Endothelial cell of umbilical vein (primary cell): ENCODE results near the gene CAMTA1.

Experiments used
- EZH2 ChIP-seq: IDR thresholded peaks from 2 replicates; pipeline ENCODE4 v1.6.1; 2012; ENCODE audit warnings: borderline replicate concordance, low read depth, mild to moderate bottlenecking, moderate library complexity, low read length, inconsistent platforms; ENCODE audit not compliant: severe bottlenecking
- FOS ChIP-seq: IDR thresholded peaks from 2 replicates; pipeline ENCODE4 v1.6.1; 2011; ENCODE audit warnings: mild to moderate bottlenecking, low read length, moderate library complexity, borderline replicate concordance; ENCODE audit not compliant: insufficient read depth
- GATA2 ChIP-seq: IDR thresholded peaks from 2 replicates; pipeline ENCODE4 v1.7.0; 2011; ENCODE audit warnings: low read depth, mild to moderate bottlenecking, moderate library complexity, mixed read lengths, low read length; ENCODE audit not compliant: insufficient read length, insufficient read depth
- JUN ChIP-seq: IDR thresholded peaks from 2 replicates; pipeline ENCODE4 v1.6.1; 2011; ENCODE audit warnings: borderline replicate concordance, low read depth; ENCODE audit not compliant: insufficient read length, insufficient read depth
- MYC ChIP-seq: IDR thresholded peaks from one replicate; pipeline ENCODE4 v1.6.1; 2011; ENCODE audit warnings: mild to moderate bottlenecking, low read depth, low read length
- POLR2A ChIP-seq: IDR thresholded peaks from 2 replicates; pipeline ENCODE4 v1.6.1; 2012; ENCODE audit warnings: low read depth, mild to moderate bottlenecking, control low read depth, low read length
- POLR2AphosphoS5 ChIP-seq: IDR thresholded peaks from 2 replicates; pipeline ENCODE4 v1.6.1; 2012; ENCODE audit warnings: low read depth, mild to moderate bottlenecking, control low read depth, low read length, moderate library complexity; ENCODE audit not compliant: insufficient read depth
- TF ChIP-seq, protein P1 (sequence below), 2 donors: IDR thresholded peaks; 1 replicate in 1 of 2; 2 replicates in 1 of 2; pipeline ENCODE4 v1.5.1; 2011; ENCODE audit warnings: low read length in 2 of 2, mild to moderate bottlenecking in 2 of 2, moderate library complexity in 2 of 2, control low read depth in 1 of 2, inconsistent platforms in 1 of 2, low read depth in 1 of 2; ENCODE audit not compliant: insufficient read depth in 1 of 2; ENCODE audit errors: extremely low read depth in 1 of 2
- TF ChIP-seq, protein P2 (sequence below): IDR thresholded peaks from 2 replicates; pipeline ENCODE4 v1.6.1; 2011; ENCODE audit not compliant: insufficient read depth, insufficient read length

DNA sequence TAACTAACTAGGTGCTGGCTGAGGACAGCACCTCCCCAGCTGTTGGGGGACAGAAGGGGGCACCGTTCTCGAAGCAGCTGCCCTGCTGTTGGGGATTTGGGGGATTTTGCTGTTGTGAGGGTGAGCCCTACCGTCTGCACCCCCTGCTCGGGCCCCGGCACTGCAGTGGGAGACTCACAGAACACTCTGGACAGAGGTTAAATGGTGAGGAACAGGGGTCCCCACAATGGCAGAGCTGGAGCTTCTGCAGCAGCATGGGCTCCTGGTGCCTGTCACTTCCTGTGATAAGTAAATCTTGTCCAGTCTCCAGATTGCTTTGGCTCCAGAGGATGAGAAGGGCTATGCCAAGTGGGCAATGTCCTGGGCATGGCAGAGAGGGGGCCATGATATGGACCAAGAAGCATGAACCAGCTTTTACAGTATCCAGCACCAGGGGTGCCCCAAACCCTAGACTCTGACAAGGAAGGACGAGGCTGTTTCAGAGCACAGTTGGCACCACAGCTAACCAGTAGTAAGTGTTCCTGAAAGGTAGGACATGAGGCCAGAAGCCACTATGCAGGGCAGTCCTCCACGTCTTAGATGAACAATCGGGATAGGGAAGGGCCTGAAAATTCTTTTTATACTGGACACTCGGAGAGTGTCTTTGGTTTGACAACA lies 620.7 kb downstream of the CAMTA1 start:
- TF ChIP-seq, protein P1, sequence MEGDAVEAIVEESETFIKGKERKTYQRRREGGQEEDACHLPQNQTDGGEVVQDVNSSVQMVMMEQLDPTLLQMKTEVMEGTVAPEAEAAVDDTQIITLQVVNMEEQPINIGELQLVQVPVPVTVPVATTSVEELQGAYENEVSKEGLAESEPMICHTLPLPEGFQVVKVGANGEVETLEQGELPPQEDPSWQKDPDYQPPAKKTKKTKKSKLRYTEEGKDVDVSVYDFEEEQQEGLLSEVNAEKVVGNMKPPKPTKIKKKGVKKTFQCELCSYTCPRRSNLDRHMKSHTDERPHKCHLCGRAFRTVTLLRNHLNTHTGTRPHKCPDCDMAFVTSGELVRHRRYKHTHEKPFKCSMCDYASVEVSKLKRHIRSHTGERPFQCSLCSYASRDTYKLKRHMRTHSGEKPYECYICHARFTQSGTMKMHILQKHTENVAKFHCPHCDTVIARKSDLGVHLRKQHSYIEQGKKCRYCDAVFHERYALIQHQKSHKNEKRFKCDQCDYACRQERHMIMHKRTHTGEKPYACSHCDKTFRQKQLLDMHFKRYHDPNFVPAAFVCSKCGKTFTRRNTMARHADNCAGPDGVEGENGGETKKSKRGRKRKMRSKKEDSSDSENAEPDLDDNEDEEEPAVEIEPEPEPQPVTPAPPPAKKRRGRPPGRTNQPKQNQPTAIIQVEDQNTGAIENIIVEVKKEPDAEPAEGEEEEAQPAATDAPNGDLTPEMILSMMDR (IDR thresholded peaks at IDR 0.05; ENCODE audit: extremely low read depth in 1 of 2, insufficient read depth in 1 of 2, low read depth in 1 of 2, low read length in 2 of 2) = no peak
- TF ChIP-seq POLR2A (no peak), EZH2 (no peak), POLR2AphosphoS5 (no peak), JUN (no peak), MYC (no peak), FOS (no peak), GATA2 (no peak)
- TF ChIP-seq, protein P2, sequence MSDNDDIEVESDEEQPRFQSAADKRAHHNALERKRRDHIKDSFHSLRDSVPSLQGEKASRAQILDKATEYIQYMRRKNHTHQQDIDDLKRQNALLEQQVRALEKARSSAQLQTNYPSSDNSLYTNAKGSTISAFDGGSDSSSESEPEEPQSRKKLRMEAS = no peak
